ENCODE measurements around the gene BPNT1.
A peak's percentile ranks its signal among the peaks of the same experiment; 100 is the strongest.

BPNT1 gene

DNA sequence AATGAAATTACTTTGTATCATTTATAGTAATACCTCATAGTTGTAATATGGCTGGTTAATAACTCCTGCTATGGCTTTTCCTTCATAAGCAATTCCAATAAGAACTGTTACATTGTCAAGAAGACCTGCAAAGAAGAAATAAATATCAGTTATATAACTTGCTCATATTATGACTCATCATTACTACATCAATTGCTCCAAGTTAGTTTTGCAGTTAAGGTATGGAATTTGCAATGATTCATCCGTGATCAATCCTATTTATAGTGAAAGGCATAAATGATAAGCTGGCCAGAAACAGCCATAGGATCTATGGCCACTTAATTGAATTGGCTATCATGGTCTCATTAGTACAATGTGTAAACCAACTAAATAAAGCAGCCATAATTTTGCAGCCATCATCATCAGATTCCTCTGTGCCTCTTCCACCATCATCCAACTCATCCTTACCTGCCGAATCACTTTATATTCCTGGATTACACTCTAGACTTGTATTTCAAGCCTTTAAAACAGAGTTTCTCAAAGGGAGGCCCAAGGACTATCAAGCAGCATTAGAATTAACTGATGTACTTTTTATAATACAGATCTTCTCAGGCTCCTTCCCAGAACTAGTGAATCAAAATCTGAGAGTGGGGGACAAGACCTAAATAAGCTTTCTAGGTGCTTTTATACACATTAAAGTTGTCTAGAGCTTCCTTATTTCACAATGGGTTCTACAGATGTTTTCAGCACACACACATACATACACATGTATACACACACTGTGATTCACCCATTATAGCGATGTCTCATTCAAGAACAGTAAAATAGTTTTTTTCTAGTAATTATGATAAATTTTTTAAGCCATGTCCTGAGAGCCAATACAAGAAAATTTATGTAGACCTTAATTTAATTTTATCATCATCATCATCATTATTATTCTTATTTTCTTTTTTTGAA is 22.1 kb downstream of the BPNT1 start:
- in situ Hi-C loops (cut with HindIII; ENCODE audit: low pct_ligation_motif_present, low sequenced_read_pairs), result no loop called here
- Histone ChIP-seq H3K27me3 (replicated peaks) (no peaks in the 10 kb centered on the region), H3K36me3 (replicated peaks) (peaks cover 17% of the 10 kb centered on the region), H3K4me3 (ENCODE audit: low read depth, low read length) (no peak overlapping the region), H3K27ac (no peak overlapping the region)
- DNase-seq, result no peak
- no peak for TF ChIP-seq CTCF (IDR thresholded peaks at IDR 0.05; ENCODE audit: low read depth, low read length, missing control alignments)

DNA sequence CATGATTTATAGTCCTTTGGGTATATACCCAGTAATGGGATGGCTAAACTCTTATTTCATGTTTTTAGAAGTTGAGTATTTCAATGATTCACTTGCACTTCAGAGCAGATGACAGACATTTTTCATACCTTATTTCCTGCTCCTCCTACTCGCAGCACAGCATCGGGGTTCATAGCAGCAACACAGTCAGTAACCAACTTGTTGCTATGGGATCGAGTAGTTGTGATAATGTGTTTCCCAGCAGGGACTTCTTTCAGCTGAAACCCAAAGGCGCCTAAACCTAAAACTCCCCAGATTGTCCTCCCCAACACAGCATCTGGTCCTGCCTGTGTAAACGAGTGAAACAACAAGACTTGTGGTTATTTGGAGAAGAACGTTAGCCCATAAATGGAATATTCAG is 27.0 kb downstream of the BPNT1 start:
- in situ Hi-C loops (cut with HindIII; ENCODE audit: low pct_ligation_motif_present, low sequenced_read_pairs), result no loop called here

DNA sequence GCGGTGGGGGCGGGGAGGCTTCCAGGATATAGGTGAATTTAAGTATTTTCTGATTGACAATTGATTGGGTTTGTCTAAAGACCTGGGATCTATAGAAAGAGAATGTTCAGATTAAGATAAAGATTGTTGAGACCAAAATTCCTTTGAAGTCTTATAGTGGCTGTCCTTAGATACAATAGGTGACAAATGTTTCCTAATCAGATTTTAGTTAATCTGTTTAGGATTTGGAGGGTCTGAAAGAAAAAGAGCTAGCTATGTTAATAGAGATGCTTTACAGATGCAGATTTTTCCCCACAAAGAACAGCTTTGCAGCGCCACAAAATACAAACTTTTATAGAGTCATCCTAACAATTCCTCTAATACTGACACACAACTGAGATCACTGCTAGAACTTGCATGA is 28.7 kb downstream of the BPNT1 start:
- in situ Hi-C loops (cut with HindIII; ENCODE audit: low pct_ligation_motif_present, low sequenced_read_pairs), result no loop called here
- DNase-seq, result no peak
- Histone ChIP-seq H3K36me3 (replicated peaks) (peaks cover 11% of the 10 kb centered on the region), H3K27me3 (replicated peaks) (no peaks in the 10 kb centered on the region), H3K4me3 (ENCODE audit: low read depth, low read length) (no peak overlapping the region), H3K27ac (no peak overlapping the region)
- TF ChIP-seq CTCF (IDR thresholded peaks at IDR 0.05; ENCODE audit: low read depth, low read length, missing control alignments), result no peak

More for the DNA sequence above, 27.0 kb downstream of the BPNT1 start:
- DNase-seq, result no peak
- H3K27ac ChIP-seq, result no peak overlapping the region
- H3K4me3 ChIP-seq (ENCODE audit: low read depth, low read length), result no peak overlapping the region
- H3K36me3 ChIP-seq (replicated peaks), result peaks cover 13% of the 10 kb centered on the region
- no peak for TF ChIP-seq CTCF (IDR thresholded peaks at IDR 0.05; ENCODE audit: low read depth, low read length, missing control alignments)
- H3K27me3 ChIP-seq (replicated peaks), result no peaks in the 10 kb centered on the region

- no peaks in the 10 kb centered on the region for H3K27me3 ChIP-seq (replicated peaks)
- H3K36me3 ChIP-seq (replicated peaks), result peaks cover 2% of the 10 kb centered on the region
- in situ Hi-C loops (cut with HindIII; ENCODE audit: low pct_ligation_motif_present, low sequenced_read_pairs), result no loop called here
- no peak overlapping the region for H3K4me3 ChIP-seq (ENCODE audit: low read depth, low read length)
- no peak overlapping the region for H3K27ac ChIP-seq
- TF ChIP-seq CTCF (IDR thresholded peaks at IDR 0.05; ENCODE audit: low read depth, low read length, missing control alignments), result no peak
- DNase-seq, result no peak
Observed at GRCh38 chr1:220056374-220056773, 33.2 kb downstream of the BPNT1 start.

GRCh38 chr1:220046052-220046930 is 43.3 kb downstream of the BPNT1 start, which contains the start of gene EPRS1:
TSS of gene EPRS1 (minus strand) at chr1:220046505. CDS start at chr1:220046388, 117 bp downstream.
- peak within 1 kb of the TSS; percentile 100 for H3K4me3 ChIP-seq (ENCODE audit: low read depth, low read length)
- in situ Hi-C loops (cut with HindIII; ENCODE audit: low pct_ligation_motif_present, low sequenced_read_pairs), result no loop called here
- peak; percentile 78 for TF ChIP-seq CTCF (IDR thresholded peaks at IDR 0.05; ENCODE audit: low read depth, low read length, missing control alignments)
- no peaks in the 10 kb centered on the region for H3K36me3 ChIP-seq (replicated peaks)
- H3K27ac ChIP-seq, result peak within 1 kb of the TSS; percentile 79
- DNase-seq, result peak; percentile 97
- H3K27me3 ChIP-seq (replicated peaks), result no peaks in the 10 kb centered on the region
